SK-N-SH (cell line): ENCODE data around the gene CTSH. TPM values are rescaled to one million over a fixed set of nuclear protein-coding genes. Genes with fewer than 3 reads are reported as not detected.

Experiments used
- CTCF ChIA-PET: fragments of 300-600, 350-600 bp; formaldehyde crosslinking; extraction: SDS; loops from one replicate; lab custom pipeline; 2021; lab: Yijun Ruan, JAX
- POLR2A ChIA-PET: fragments of 350-600 bp; sonication (Branson Sonifier 250); formaldehyde crosslinking; extraction: SDS; loops from one replicate; lab custom pipeline; 2020; ENCODE audit warnings: antibody characterized with exemption, inconsistent platforms; lab: Yijun Ruan, JAX
- DNase-seq: peaks from one replicate; pipeline ENCODE4 v3.0.0; 2012
- H2AFZ ChIP-seq: fragments of 200-600 bp; sonication (generic); 2 replicates; pipeline ENCODE4 v1.8.1; 2016; ENCODE audit warnings: antibody characterized with exemption, mild to moderate bottlenecking, low read depth
- H3F3A ChIP-seq: fragments of 200-600 bp; sonication (generic); replicated peaks from 2 replicates; pipeline ENCODE3; 2016; ENCODE audit warnings: antibody characterized with exemption, mild to moderate bottlenecking; ENCODE audit not compliant: insufficient read depth
- H3K27ac ChIP-seq, 2 experiments: fragments of 200-500 bp in 1 of 2; fragments of 200-600 bp in 1 of 2; sonication (Bioruptor generic) in 1 of 2; sonication (generic), shearing (Covaris generic) in 1 of 2; 2 replicates each; pipeline versions ENCODE4 v1.5.1 to v1.6.1; 2014 to 2016; ENCODE audit warnings: low read depth in 2 of 2, inconsistent platforms in 1 of 2, low read length in 1 of 2, mild to moderate bottlenecking in 1 of 2, mixed read lengths in 1 of 2
- H3K27me3 ChIP-seq: fragments of 200-600 bp; sonication (generic), shearing (Covaris generic); 2 replicates; pipeline ENCODE4 v1.6.1; 2016; ENCODE audit warnings: mixed run types; ENCODE audit not compliant: insufficient read depth
- H3K36me3 ChIP-seq, 2 experiments: fragments of 200-500 bp in 1 of 2; fragments of 200-600 bp in 1 of 2; sonication (Bioruptor generic) in 1 of 2; sonication (generic) in 1 of 2; replicated peaks in 1 of 2; 2 replicates each; pipeline versions ENCODE3 to v1.5.1; 2014 to 2016; ENCODE audit warnings: low read length in 1 of 2, mild to moderate bottlenecking in 1 of 2; ENCODE audit not compliant: insufficient read depth in 2 of 2, control insufficient read depth in 1 of 2
- H3K4me1 ChIP-seq, 2 experiments: fragments of 200-500 bp in 1 of 2; fragments of 200-600 bp in 1 of 2; sonication (Bioruptor generic) in 1 of 2; sonication (generic), shearing (Covaris generic) in 1 of 2; 2 replicates each; pipeline versions ENCODE4 v1.5.1 to v1.6.1; 2014 to 2016; ENCODE audit warnings: low read depth in 1 of 2, low read length in 1 of 2, mixed run types in 1 of 2; ENCODE audit not compliant: insufficient read depth in 2 of 2, control insufficient read depth in 1 of 2
- H3K4me2 ChIP-seq: fragments of 200-600 bp; sonication (generic), shearing (Covaris generic); 2 replicates; pipeline ENCODE4 v1.6.1; 2017; ENCODE audit warnings: mixed run types
- H3K4me3 ChIP-seq, 2 experiments: fragments of 200-500 bp in 1 of 2; fragments of 200-600 bp in 1 of 2; sonication (Bioruptor generic) in 1 of 2; sonication (generic), shearing (Covaris generic) in 1 of 2; 2 replicates each; pipeline versions ENCODE4 v1.5.1 to v1.8.1; 2014 to 2016; ENCODE audit warnings: low read depth in 2 of 2, inconsistent platforms in 1 of 2, low read length in 1 of 2, mild to moderate bottlenecking in 1 of 2, mixed read lengths in 1 of 2, moderate library complexity in 1 of 2
- H3K79me2 ChIP-seq: fragments of 200-600 bp; sonication (generic); 2 replicates; pipeline ENCODE4 v1.8.1; 2017; ENCODE audit warnings: mild to moderate bottlenecking; ENCODE audit not compliant: insufficient read depth
- H3K9ac ChIP-seq: fragments of 200-600 bp; sonication (generic); 2 replicates; pipeline ENCODE4 v1.6.1; 2017; ENCODE audit warnings: mixed run types
- H3K9me2 ChIP-seq: fragments of 200-600 bp; sonication (generic); 2 replicates; pipeline ENCODE4 v1.6.1; 2017; ENCODE audit warnings: mixed run types
- H3K9me3 ChIP-seq: fragments of 200-600 bp; sonication (generic); 2 replicates; pipeline ENCODE4 v1.6.1; 2017; ENCODE audit warnings: mixed run types, mild to moderate bottlenecking, moderate library complexity
- H4K20me1 ChIP-seq: fragments of 200-600 bp; sonication (generic); 2 replicates; pipeline ENCODE4 v1.6.1; 2017; ENCODE audit warnings: mild to moderate bottlenecking, mixed run types; ENCODE audit not compliant: insufficient read depth
- CHD2 ChIP-seq: fragments of 150-350 bp; IDR thresholded peaks from 2 replicates; pipeline ENCODE4 v1.6.1; 2018; ENCODE audit warnings: low read length; ENCODE audit not compliant: partially characterized antibody
- EZH2phosphoT487 ChIP-seq: fragments of 200-600 bp; sonication (generic); IDR thresholded peaks from 2 replicates; pipeline ENCODE4 v1.6.1; 2017; ENCODE audit warnings: low read depth, mixed run types, mild to moderate bottlenecking, antibody characterized with exemption, moderate library complexity, borderline replicate concordance
- FOXM1 ChIP-seq: IDR thresholded peaks from 2 replicates; pipeline ENCODE4 v1.4.0; 2012; ENCODE audit warnings: low read depth, mild to moderate bottlenecking
- GABPA ChIP-seq: IDR thresholded peaks from 2 replicates; pipeline ENCODE4 v1.4.0; 2012; ENCODE audit warnings: low read depth, mild to moderate bottlenecking
- GATA2 ChIP-seq: sonication (generic); formaldehyde crosslinking; IDR thresholded peaks from 2 replicates; pipeline ENCODE4 v1.5.0; 2020; ENCODE audit warnings: mild to moderate bottlenecking, missing genetic modification reagents
- MEF2A ChIP-seq: IDR thresholded peaks from 2 replicates; pipeline ENCODE4 v1.4.0; 2012; ENCODE audit warnings: low read depth, borderline replicate concordance
- MXI1 ChIP-seq: IDR thresholded peaks from 2 replicates; pipeline ENCODE4 v1.6.1; 2012; ENCODE audit warnings: mild to moderate bottlenecking, low read depth, low read length, improper control_type of control experiment
- NFIC ChIP-seq: IDR thresholded peaks from 2 replicates; pipeline ENCODE4 v1.4.0; 2012; ENCODE audit warnings: borderline replicate concordance
- NRF1 ChIP-seq: IDR thresholded peaks from 2 replicates; pipeline ENCODE4 v1.6.1; 2012; ENCODE audit warnings: low read depth, mild to moderate bottlenecking, low read length
- PBX3 ChIP-seq: IDR thresholded peaks from 2 replicates; pipeline ENCODE4; 2012
- POLR2AphosphoS5 ChIP-seq: IDR thresholded peaks from 2 replicates; pipeline ENCODE4 v1.6.1; 2012; ENCODE audit warnings: low read depth, low read length
- RFX5 ChIP-seq: IDR thresholded peaks from 2 replicates; pipeline ENCODE4 v1.6.1; 2012; ENCODE audit warnings: mild to moderate bottlenecking, improper control_type of control experiment, low read length
- RXRA ChIP-seq: IDR thresholded peaks from 2 replicates; pipeline ENCODE4 v1.4.0; 2012; ENCODE audit warnings: low read depth, mild to moderate bottlenecking, borderline replicate concordance
- SMC3 ChIP-seq: IDR thresholded peaks from 2 replicates; pipeline ENCODE4 v1.6.1; 2012; ENCODE audit warnings: low read depth, low read length, improper control_type of control experiment
- TAF1 ChIP-seq: IDR thresholded peaks from 2 replicates; pipeline ENCODE4 v1.6.1; 2012; ENCODE audit warnings: low read depth, mild to moderate bottlenecking, low read length, moderate library complexity, borderline replicate concordance
- USF2 ChIP-seq: fragments of 150-350 bp; IDR thresholded peaks from 2 replicates; pipeline ENCODE4 v1.6.1; 2017; ENCODE audit warnings: antibody characterized with exemption, low read length, low read depth, borderline replicate concordance
- WGBS: methylation state at CpG from one replicate; pipeline ENCODE4 v1.1.6; 2017; ENCODE audit warnings: low lambda C conversion rate; 5-methylcytosine and 5-hydroxymethylcytosine counted together
- polyA plus RNA-seq, 3 experiments: library from polyadenylated mRNA; depleted of rRNA; stranded (reverse); fragments of >200 nt; gene quantifications; 2 replicates each; pipeline ENCODE4 v1.2.3, GENCODE V29; 2012
- TF ChIP-seq, protein P1 (sequence below): fragments of 200-600 bp; sonication (generic); IDR thresholded peaks from 2 replicates; pipeline ENCODE4 v1.6.1; 2017; ENCODE audit warnings: antibody characterized with exemption, mild to moderate bottlenecking, moderate library complexity
- TF ChIP-seq, protein P2 (sequence below): IDR thresholded peaks from 2 replicates; pipeline ENCODE4 v1.4.0; 2012; ENCODE audit warnings: low read depth, borderline replicate concordance
- TF ChIP-seq, protein P3 (sequence below): IDR thresholded peaks from 2 replicates; pipeline ENCODE4 v1.4.0; 2012; ENCODE audit warnings: low read depth

Gene CTSH
- polyA plus RNA-seq, 1 of the 3 experiments (the other 2 are of a cell fraction): 22.7 TPM

GRCh38 chr15:78898540-78898939 is 46.3 kb downstream of the CTSH start:
- Histone ChIP-seq H3K36me3 (peaks cover 59 to 88% of the 10 kb centered on the region in 2 experiments), H2AFZ (no peak overlapping the region), H3K27me3 (no peaks in the 10 kb centered on the region), H3K4me1 (no peaks in the 10 kb centered on the region), H3K9ac (no peak overlapping the region), H3K79me2 (peaks cover 99% of the 10 kb centered on the region), H3K27ac (no peak overlapping the region), H4K20me1 (peaks cover 94% of the 10 kb centered on the region), H3K4me2 (no peak overlapping the region), H3K9me3 (no peaks in the 10 kb centered on the region), H3K4me3 (no peak overlapping the region), H3F3A (peaks cover 29% of the 10 kb centered on the region), H3K9me2 (no peaks in the 10 kb centered on the region)
- TF ChIP-seq FOXM1 (no peak), RXRA (no peak), EZH2phosphoT487 (no peak), CHD2 (no peak), NFIC (no peak), TAF1 (no peak), RFX5 (no peak), POLR2AphosphoS5 (no peak), SMC3 (no peak), MXI1 (no peak), MEF2A (no peak), NRF1 (no peak), PBX3 (no peak), GATA2 (CRISPR knock-in tag) (no peak), GABPA (no peak), USF2 (no peak)
- TF ChIP-seq, protein P1, sequence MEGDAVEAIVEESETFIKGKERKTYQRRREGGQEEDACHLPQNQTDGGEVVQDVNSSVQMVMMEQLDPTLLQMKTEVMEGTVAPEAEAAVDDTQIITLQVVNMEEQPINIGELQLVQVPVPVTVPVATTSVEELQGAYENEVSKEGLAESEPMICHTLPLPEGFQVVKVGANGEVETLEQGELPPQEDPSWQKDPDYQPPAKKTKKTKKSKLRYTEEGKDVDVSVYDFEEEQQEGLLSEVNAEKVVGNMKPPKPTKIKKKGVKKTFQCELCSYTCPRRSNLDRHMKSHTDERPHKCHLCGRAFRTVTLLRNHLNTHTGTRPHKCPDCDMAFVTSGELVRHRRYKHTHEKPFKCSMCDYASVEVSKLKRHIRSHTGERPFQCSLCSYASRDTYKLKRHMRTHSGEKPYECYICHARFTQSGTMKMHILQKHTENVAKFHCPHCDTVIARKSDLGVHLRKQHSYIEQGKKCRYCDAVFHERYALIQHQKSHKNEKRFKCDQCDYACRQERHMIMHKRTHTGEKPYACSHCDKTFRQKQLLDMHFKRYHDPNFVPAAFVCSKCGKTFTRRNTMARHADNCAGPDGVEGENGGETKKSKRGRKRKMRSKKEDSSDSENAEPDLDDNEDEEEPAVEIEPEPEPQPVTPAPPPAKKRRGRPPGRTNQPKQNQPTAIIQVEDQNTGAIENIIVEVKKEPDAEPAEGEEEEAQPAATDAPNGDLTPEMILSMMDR: no peak
- TF ChIP-seq, protein P2, sequence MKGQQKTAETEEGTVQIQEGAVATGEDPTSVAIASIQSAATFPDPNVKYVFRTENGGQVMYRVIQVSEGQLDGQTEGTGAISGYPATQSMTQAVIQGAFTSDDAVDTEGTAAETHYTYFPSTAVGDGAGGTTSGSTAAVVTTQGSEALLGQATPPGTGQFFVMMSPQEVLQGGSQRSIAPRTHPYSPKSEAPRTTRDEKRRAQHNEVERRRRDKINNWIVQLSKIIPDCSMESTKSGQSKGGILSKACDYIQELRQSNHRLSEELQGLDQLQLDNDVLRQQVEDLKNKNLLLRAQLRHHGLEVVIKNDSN: no peak
- TF ChIP-seq, protein P3, sequence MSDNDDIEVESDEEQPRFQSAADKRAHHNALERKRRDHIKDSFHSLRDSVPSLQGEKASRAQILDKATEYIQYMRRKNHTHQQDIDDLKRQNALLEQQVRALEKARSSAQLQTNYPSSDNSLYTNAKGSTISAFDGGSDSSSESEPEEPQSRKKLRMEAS: no peak
- ChIA-PET CTCF (no interaction called here), POLR2A (no interaction called here)
- over 99% methylated on average over 4 of the region's 4 CpGs for WGBS
- DNase-seq: no peak
